NK-92 treated with Interleukin-12 subunit alpha and Interleukin-12 subunit beta, amount 100 ng/mL, for 24 hours (cell line): ENCODE results near the gene PTPRM.

Source experiments
- DNase-seq: peaks from one replicate; lab custom pipeline; 2025; lab: John Stamatoyannopoulos, UW

PTPRM gene

GRCh38 chr18:7600036-7600435 is 32.9 kb downstream of the PTPRM start:
- DNase-seq, result no peak

- no peak for DNase-seq
Observed at GRCh38 chr18:7600528-7601245, 33.6 kb downstream of the PTPRM start.

DNA sequence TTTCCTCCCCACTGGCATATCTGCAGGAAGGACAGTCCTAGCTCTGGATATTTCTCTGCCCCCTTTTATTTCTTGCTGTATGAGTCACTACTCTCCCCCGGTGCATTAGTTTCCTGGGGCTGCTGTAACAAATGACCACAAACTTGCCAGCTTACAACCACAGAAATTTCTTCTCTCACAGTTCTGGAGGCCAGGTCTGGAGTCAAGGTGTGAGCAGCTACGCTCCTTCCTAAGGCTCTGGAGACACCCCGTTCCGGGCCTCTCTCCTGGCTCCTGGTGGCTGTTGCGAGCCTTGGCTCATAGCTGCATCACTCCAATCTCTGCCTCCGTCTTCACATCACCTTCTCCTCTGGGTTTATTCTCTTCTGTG is 34.1 kb downstream of the PTPRM start:
- no peak for DNase-seq

- DNase-seq, result no peak
Observed at GRCh38 chr18:7601936-7602335, 34.8 kb downstream of the PTPRM start.

DNA sequence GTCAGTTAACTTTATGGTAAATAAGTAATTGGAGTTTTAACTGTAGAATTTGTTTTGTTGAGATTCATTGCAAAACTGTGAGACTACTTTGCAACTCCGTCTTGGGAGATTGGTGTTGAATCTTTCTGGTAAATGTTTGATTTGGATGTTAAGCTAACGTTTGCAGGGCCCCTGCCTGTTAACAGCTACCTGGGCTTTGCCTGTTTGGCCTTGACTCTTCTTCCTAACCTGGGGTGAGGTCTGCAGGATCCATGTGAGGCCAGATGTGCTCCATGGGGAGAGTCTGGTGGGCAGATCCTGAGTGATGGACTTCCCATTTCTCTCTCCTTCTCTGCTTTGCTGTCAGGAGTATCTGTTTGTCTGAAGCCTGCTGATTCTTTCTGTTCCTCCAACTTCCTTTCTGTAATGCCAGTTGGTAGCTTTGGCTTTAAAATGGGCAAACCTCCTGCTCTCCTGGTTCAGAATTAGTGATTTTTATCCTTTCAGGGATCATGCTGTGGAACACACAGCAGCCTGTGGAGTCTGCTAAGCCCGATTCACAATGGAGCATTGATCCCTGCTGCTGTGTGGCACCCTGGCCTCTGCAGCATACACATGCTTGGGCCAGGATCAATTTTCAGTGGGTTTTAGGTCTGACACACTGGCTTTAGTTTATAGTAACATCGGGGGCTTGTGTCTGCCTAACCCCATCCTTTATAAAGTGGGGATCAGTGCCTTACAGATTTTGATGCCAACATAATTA is 36.3 kb downstream of the PTPRM start:
- DNase-seq, result no peak

- DNase-seq, result no peak
Observed at GRCh38 chr18:7604361-7604760, 37.2 kb downstream of the PTPRM start.

GRCh38 chr18:7605705-7606104 is 38.6 kb downstream of the PTPRM start:
- DNase-seq, result no peak

- DNase-seq, result no peak
Observed at GRCh38 chr18:7607540-7608173, 40.5 kb downstream of the PTPRM start.

GRCh38 chr18:7608174-7608550 is 41.0 kb downstream of the PTPRM start:
- no peak for DNase-seq

DNA sequence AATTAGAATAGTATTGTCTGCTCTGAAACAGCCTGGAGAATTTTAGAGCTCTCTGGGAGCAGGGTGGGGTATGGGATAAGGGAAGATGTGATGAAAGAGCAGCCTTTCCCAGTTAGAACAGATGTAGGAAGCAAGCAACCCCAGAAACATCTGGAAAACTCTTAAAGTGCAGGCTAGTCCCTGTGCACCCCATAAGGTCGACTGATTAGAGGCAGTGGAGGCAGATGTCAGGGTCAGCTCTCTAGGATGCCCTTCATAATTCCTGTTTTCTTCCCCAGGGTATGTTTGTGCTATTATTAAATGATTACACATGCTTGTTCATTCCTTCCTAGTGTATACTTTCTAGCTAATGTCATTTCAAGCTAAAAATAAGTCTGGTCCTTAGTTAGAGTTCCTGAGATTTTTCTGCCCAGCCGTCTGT is 41.7 kb downstream of the PTPRM start:
- DNase-seq, result no peak

DNA sequence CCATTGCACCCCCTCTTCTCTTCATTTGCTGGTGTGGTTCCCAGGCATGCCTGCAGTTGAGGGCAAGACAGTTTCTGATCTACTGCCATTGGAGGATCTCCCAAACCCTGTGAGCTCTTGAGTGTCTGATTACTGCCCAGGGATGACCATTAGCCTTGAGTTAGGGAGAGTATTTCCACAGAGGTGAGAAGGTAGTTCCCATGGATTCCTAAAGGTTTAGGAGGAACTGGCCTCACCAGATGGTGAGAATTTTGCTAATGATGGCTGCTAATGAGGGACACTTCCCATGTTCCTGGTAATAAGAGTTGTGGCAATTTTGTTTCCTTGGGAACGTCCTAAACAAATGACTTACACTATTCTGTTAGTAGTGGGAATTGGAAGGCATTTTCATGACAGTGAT is 42.5 kb downstream of the PTPRM start:
- DNase-seq, result no peak

DNA sequence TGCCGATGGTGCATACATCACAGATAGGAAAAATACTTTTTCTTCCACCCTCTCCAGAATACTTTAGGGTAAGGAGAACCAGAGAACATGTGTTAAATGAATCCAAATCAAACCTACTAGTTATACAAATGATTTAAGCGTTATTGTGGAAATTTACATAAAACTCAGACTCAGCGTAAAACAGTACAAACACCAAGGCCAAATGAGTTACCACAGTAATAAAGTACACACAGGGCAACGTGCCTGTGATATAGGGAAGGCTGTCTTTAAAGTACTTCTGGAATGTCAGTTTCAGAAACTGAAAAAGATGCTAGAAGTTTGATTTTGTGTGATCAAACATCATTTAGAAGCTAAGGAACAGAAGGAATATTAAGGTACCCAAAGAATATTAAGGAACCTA is 46.9 kb downstream of the PTPRM start:
- no peak for DNase-seq

- no peak for DNase-seq
Observed at GRCh38 chr18:7615840-7616239, 48.7 kb downstream of the PTPRM start.

- no peak for DNase-seq
Observed at GRCh38 chr18:7616661-7617060, 49.5 kb downstream of the PTPRM start.

- DNase-seq, result no peak
Observed at GRCh38 chr18:7617738-7618422, 50.8 kb downstream of the PTPRM start.

DNA sequence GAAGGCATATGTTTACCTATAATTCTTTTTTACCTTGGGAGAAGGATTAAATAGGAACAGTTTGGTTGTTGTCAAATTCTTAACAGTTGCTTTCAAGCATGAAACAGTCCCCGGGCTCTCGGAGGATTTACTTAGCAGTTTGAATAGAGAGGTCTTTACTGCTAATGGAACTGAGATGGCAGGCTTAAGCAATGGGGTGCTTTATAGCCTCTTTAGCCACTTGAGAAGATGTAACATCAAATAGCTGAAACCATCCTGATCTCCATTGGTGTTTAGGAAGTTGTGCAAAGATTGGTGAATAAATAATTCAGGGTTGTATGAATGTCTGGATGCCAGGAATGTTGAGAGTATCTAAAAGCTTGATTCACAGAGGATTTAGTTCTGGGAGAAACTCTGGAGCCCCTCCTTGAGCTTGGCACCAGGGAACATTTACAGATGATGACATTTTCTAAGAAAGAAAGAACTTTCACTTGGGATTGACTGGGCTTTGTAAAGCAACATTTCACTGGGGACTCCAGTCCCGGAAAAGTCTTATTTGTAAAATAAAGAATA is 51.9 kb downstream of the PTPRM start:
- no peak for DNase-seq

- no peak for DNase-seq
Observed at GRCh38 chr18:7619676-7620075, 52.6 kb downstream of the PTPRM start.

GRCh38 chr18:7622721-7623120 is 55.6 kb downstream of the PTPRM start:
- DNase-seq, result no peak

- DNase-seq, result no peak
Observed at GRCh38 chr18:7623681-7624080, 56.6 kb downstream of the PTPRM start.

- DNase-seq, result no peak
Observed at GRCh38 chr18:7624697-7625096, 57.6 kb downstream of the PTPRM start.

DNA sequence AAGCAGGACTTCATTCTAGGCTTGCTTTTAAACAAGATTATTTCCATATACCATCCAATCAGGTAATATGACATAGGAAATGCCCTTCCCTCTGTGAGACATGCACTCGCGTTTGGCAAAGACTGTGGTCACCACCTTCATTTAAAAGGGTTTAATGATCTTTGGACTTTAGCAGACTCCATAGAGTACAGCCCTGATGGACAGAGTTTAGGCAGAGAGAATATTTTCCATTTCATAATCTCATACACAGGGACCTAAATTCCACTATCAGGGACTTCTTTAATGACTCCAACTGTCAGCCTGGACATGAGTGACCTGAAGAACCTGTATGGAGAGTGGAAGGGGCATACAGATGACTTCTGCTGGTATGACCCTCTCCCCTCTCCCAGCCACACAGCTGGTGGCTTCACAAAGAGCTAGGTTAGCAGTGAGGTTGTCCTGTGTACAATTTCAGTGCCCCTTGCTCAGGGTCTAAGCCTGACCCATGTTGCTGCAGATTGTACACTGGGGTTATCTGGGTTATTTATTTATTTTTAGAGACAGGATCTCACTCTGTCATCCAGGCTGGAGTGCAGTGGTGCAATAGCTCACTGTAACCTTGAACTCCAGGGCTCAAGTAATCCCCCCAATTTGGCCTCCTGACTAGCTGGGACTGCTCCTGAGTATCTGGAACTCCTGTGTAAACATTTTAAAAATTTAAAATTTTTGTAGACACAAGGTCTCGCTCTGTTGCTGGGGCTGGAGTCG is 59.2 kb downstream of the PTPRM start:
- no peak for DNase-seq
